ENCODE data around the gene DCXR. TPM values are rescaled to one million over a fixed set of nuclear protein-coding genes. Genes with fewer than 3 reads are reported as not detected.

DCXR gene
- total and polyA plus RNA-seq, 2 of the 4 experiments (the other 2 are of a cell fraction), result 36.6 to 139 TPM

Other genes starting within 250 kb of the DCXR start
- not detected in 2 replicates for gene GCGR, start 233.5 kb downstream of the DCXR start, total RNA-seq (2012; rRNA removed)
- not detected in 2 replicates for gene GCGR, start 233.5 kb downstream of the DCXR start, polyA plus RNA-seq (2012; rRNA removed)
- gene MCRIP1, start 204.4 kb downstream of the DCXR start, total RNA-seq (2012; rRNA removed), result 56.5 and 58.9 TPM in 2 replicates
- gene MCRIP1, start 204.4 kb downstream of the DCXR start, polyA plus RNA-seq (2012; rRNA removed), result 164 and 196 TPM in 2 replicates
- gene PPP1R27, start 202.6 kb downstream of the DCXR start, total RNA-seq (2012; rRNA removed), result not detected in 2 replicates
- gene PPP1R27, start 202.6 kb downstream of the DCXR start, polyA plus RNA-seq (2012; rRNA removed), result 0.20 and 0.21 TPM in 2 replicates
- gene P4HB, start 177.2 kb downstream of the DCXR start, total RNA-seq (2012; rRNA removed), result 917 and 932 TPM in 2 replicates
- 530 and 599 TPM in 2 replicates for gene P4HB, start 177.2 kb downstream of the DCXR start, polyA plus RNA-seq (2012; rRNA removed)
- gene ARHGDIA, start 166.4 kb downstream of the DCXR start, total RNA-seq (2012; rRNA removed), result 62.7 and 77.2 TPM in 2 replicates
- 324 and 362 TPM in 2 replicates for gene ARHGDIA, start 166.4 kb downstream of the DCXR start, polyA plus RNA-seq (2012; rRNA removed)
- 144 and 159 TPM in 2 replicates for gene ALYREF, start 146.1 kb downstream of the DCXR start, total RNA-seq (2012; rRNA removed)
- 88.6 and 112 TPM in 2 replicates for gene ALYREF, start 146.1 kb downstream of the DCXR start, polyA plus RNA-seq (2012; rRNA removed)
- gene ANAPC11, start 146.0 kb downstream of the DCXR start, total RNA-seq (2012; rRNA removed), result 183 and 242 TPM in 2 replicates
- gene ANAPC11, start 146.0 kb downstream of the DCXR start, polyA plus RNA-seq (2012; rRNA removed), result 387 and 508 TPM in 2 replicates
- gene NPB, start 135.5 kb downstream of the DCXR start, total RNA-seq (2012; rRNA removed), result under 0.01 TPM in 1 of 2 replicates, not detected in the other
- gene NPB, start 135.5 kb downstream of the DCXR start, polyA plus RNA-seq (2012; rRNA removed), result 0.51 and 1.2 TPM in 2 replicates
- 31.9 and 37.3 TPM in 2 replicates for gene PCYT2, start 126.3 kb downstream of the DCXR start, total RNA-seq (2012; rRNA removed)
- 38.5 and 43.0 TPM in 2 replicates for gene PCYT2, start 126.3 kb downstream of the DCXR start, polyA plus RNA-seq (2012; rRNA removed)
- gene SIRT7, start 119.5 kb downstream of the DCXR start, total RNA-seq (2012; rRNA removed), result 13.9 and 14.5 TPM in 2 replicates
- gene SIRT7, start 119.5 kb downstream of the DCXR start, polyA plus RNA-seq (2012; rRNA removed), result 19.8 and 20.5 TPM in 2 replicates
- 6.1 and 6.4 TPM in 2 replicates for gene MAFG, start 110.0 kb downstream of the DCXR start, total RNA-seq (2012; rRNA removed)
- 14.3 and 15.4 TPM in 2 replicates for gene MAFG, start 110.0 kb downstream of the DCXR start, polyA plus RNA-seq (2012; rRNA removed)
- gene PYCR1, start 100.4 kb downstream of the DCXR start, total RNA-seq (2012; rRNA removed), result 95.0 and 115 TPM in 2 replicates
- 177 and 181 TPM in 2 replicates for gene PYCR1, start 100.4 kb downstream of the DCXR start, polyA plus RNA-seq (2012; rRNA removed)
- gene MYADML2, start 90.5 kb downstream of the DCXR start, total RNA-seq (2012; rRNA removed), result not detected in 2 replicates
- not detected in 2 replicates for gene MYADML2, start 90.5 kb downstream of the DCXR start, polyA plus RNA-seq (2012; rRNA removed)
- gene NOTUM, start 76.5 kb downstream of the DCXR start, total RNA-seq (2012; rRNA removed), result not detected in 2 replicates
- gene NOTUM, start 76.5 kb downstream of the DCXR start, polyA plus RNA-seq (2012; rRNA removed), result 0.05 and 0.06 TPM in 2 replicates
- 7.2 and 8.3 TPM in 2 replicates for gene ASPSCR1, start 60.1 kb downstream of the DCXR start, total RNA-seq (2012; rRNA removed)
- gene ASPSCR1, start 60.1 kb downstream of the DCXR start, polyA plus RNA-seq (2012; rRNA removed), result 17.2 and 26.0 TPM in 2 replicates
- gene CENPX, start 14.8 kb downstream of the DCXR start, total RNA-seq (2012; rRNA removed), result 44.8 and 45.3 TPM in 2 replicates
- gene CENPX, start 14.8 kb downstream of the DCXR start, polyA plus RNA-seq (2012; rRNA removed), result 86.8 and 100 TPM in 2 replicates
- gene LRRC45, start 14.4 kb downstream of the DCXR start, total RNA-seq (2012; rRNA removed), result 7.2 and 7.8 TPM in 2 replicates
- gene LRRC45, start 14.4 kb downstream of the DCXR start, polyA plus RNA-seq (2012; rRNA removed), result 10.2 and 10.9 TPM in 2 replicates
- 5.7 and 7.2 TPM in 2 replicates for gene RAC3, start 6.0 kb downstream of the DCXR start, total RNA-seq (2012; rRNA removed)
- gene RAC3, start 6.0 kb downstream of the DCXR start, polyA plus RNA-seq (2012; rRNA removed), result 23.4 and 32.0 TPM in 2 replicates
- gene RFNG, start 14.1 kb upstream of the DCXR start, total RNA-seq (2012; rRNA removed), result 6.8 and 8.6 TPM in 2 replicates
- 47.3 and 51.1 TPM in 2 replicates for gene RFNG, start 14.1 kb upstream of the DCXR start, polyA plus RNA-seq (2012; rRNA removed)
- 177 and 181 TPM in 2 replicates for gene GPS1, start 14.2 kb upstream of the DCXR start, total RNA-seq (2012; rRNA removed)
- 157 and 168 TPM in 2 replicates for gene GPS1, start 14.2 kb upstream of the DCXR start, polyA plus RNA-seq (2012; rRNA removed)
- 26.9 and 29.0 TPM in 2 replicates for gene DUS1L, start 28.1 kb upstream of the DCXR start, total RNA-seq (2012; rRNA removed)
- gene DUS1L, start 28.1 kb upstream of the DCXR start, polyA plus RNA-seq (2012; rRNA removed), result 76.9 and 95.3 TPM in 2 replicates
- 12.4 and 15.3 TPM in 2 replicates for gene FASN, start 60.5 kb upstream of the DCXR start, total RNA-seq (2012; rRNA removed)
- gene FASN, start 60.5 kb upstream of the DCXR start, polyA plus RNA-seq (2012; rRNA removed), result 56.0 and 68.5 TPM in 2 replicates
- 6.9 and 7.3 TPM in 2 replicates for gene CCDC57, start 175.1 kb upstream of the DCXR start, total RNA-seq (2012; rRNA removed)
- gene CCDC57, start 175.1 kb upstream of the DCXR start, polyA plus RNA-seq (2012; rRNA removed), result 31.3 and 32.4 TPM in 2 replicates
- gene SLC16A3, start 191.3 kb upstream of the DCXR start, total RNA-seq (2012; rRNA removed), result 49.1 and 49.7 TPM in 2 replicates
- gene SLC16A3, start 191.3 kb upstream of the DCXR start, polyA plus RNA-seq (2012; rRNA removed), result 181 and 204 TPM in 2 replicates
- gene CSNK1D, start 236.0 kb upstream of the DCXR start, total RNA-seq (2012; rRNA removed), result 38.3 and 47.1 TPM in 2 replicates
- gene CSNK1D, start 236.0 kb upstream of the DCXR start, polyA plus RNA-seq (2012; rRNA removed), result 144 and 186 TPM in 2 replicates

All from IMR-90 (cell line).